Measurements from ENCODE around the gene RAF1.

The RAF1 gene

GRCh38 chr3:12663936-12664908, at the start of gene RAF1:
TSS of gene RAF1 (minus strand) at chr3:12664117. CDS start at chr3:12618721, 45,396 bp downstream.
- TF ChIP-seq CTCF (IDR thresholded peaks at IDR 0.05) = no peak

- no peak for TF ChIP-seq CTCF (IDR thresholded peaks at IDR 0.05)
These were observed 46.1 kb upstream of the RAF1 start for GRCh38 chr3:12710062-12710461.

DNA sequence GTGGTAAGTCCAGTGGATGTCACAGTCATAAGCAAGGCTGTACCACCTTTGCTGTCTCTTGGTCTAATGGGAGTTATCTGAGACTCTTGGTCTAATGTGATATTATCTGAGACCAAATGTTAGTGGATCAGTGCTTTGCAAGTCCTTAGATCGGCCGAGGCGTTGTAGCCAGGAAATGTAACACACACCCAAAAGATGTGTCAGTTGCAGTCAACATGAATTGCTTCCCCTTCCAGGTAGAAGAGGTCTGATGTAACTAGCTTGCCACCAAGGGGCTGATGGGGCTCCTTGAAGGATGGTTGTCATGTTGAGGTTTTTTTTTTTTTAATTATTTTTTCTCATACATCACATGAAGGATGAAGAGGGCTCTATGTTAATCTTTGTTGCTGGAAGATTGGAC, 45.4 kb upstream of the RAF1 start:
- TF ChIP-seq CTCF (IDR thresholded peaks at IDR 0.05) = no peak

GRCh38 chr3:12708584-12709192, 44.8 kb upstream of the RAF1 start:
- no peak for TF ChIP-seq CTCF (IDR thresholded peaks at IDR 0.05)

DNA sequence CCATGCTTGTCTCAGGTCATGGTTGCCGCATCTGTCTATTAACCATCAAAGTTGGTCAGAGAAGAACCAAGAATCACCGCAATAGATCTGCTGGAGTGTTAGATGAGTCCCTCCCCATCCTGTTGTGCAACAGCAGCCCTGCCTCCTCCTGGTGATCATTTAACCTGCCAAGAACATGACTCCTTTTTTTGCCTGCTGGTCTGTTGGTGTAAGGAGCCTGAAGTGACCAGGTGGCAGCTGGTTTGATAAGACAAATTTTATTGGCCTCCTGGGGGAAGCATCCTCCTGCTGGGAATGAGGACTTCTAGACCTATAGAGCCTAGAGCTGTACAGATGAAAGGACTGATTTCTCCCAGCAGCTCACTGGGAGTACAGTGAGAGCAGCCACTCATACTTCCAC, 43.5 kb upstream of the RAF1 start:
- no peak for TF ChIP-seq CTCF (IDR thresholded peaks at IDR 0.05)

- TF ChIP-seq CTCF (IDR thresholded peaks at IDR 0.05) = peak; percentile 84
These were observed 42.8 kb upstream of the RAF1 start for GRCh38 chr3:12706504-12707253.

- TF ChIP-seq CTCF (IDR thresholded peaks at IDR 0.05) = no peak
These were observed 42.1 kb upstream of the RAF1 start for GRCh38 chr3:12705981-12706380.

All from LNCAP (cell line).